Measurements from ENCODE around the gene COG2. TPM values are rescaled to one million over a fixed set of nuclear protein-coding genes. Genes with fewer than 3 reads are reported as not detected.

COG2 gene, protein sequence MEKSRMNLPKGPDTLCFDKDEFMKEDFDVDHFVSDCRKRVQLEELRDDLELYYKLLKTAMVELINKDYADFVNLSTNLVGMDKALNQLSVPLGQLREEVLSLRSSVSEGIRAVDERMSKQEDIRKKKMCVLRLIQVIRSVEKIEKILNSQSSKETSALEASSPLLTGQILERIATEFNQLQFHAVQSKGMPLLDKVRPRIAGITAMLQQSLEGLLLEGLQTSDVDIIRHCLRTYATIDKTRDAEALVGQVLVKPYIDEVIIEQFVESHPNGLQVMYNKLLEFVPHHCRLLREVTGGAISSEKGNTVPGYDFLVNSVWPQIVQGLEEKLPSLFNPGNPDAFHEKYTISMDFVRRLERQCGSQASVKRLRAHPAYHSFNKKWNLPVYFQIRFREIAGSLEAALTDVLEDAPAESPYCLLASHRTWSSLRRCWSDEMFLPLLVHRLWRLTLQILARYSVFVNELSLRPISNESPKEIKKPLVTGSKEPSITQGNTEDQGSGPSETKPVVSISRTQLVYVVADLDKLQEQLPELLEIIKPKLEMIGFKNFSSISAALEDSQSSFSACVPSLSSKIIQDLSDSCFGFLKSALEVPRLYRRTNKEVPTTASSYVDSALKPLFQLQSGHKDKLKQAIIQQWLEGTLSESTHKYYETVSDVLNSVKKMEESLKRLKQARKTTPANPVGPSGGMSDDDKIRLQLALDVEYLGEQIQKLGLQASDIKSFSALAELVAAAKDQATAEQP
- total RNA-seq = 28.5 and 29.7 TPM in 2 replicates

DNA sequence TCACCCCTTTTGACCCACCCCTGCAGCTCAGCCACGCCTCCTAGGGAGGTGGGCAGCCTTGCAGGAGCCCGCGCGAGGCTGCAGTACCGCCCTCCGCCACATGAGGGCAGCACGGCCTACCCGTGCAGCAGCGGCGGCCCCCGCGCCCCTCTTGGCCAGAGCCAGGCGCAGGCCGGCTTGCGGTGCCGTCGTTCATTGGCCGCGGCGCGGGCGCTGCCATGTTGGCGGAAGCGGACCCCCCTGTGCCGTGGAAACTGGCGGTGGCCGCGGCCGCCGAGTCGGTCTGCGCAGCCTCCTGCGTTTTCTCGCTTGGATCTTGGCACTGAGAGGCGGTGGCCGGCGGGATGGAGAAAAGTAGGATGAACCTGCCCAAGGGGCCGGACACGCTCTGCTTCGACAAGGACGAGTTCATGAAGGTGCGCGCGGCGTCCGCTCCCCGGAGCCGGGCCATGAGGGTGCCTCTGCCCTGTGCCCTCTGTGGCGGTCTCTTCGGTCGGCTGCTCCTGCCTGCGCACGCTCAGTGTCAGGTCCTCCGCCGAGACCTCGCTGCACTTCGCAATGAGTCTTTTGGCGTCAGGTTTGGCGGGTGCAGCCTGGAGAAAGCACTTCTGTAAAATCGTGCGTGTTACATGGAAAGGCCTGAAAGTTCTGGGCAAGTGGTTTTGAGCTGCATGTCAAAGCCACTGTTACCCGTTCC, at the start of gene COG2:
Gene COG2 (plus strand): TSS at position 219 of the 697 bp plus-strand sequence. CDS start 126 bp downstream, at position 345.
- Histone ChIP-seq H3K4me3 (ENCODE audit: low read depth, low read length) (peak within 1 kb of the TSS; percentile 68), H3K36me3 (ENCODE audit: control insufficient read depth, insufficient read depth, low read length) (no peaks in the 10 kb centered on the region), H3K27me3 (ENCODE audit: control insufficient read depth, insufficient read depth, low read length) (peaks cover 7% of the 10 kb centered on the region)
- DNase-seq (ENCODE audit: low read depth) = peak; percentile 63
- TF ChIP-seq, protein P1, sequence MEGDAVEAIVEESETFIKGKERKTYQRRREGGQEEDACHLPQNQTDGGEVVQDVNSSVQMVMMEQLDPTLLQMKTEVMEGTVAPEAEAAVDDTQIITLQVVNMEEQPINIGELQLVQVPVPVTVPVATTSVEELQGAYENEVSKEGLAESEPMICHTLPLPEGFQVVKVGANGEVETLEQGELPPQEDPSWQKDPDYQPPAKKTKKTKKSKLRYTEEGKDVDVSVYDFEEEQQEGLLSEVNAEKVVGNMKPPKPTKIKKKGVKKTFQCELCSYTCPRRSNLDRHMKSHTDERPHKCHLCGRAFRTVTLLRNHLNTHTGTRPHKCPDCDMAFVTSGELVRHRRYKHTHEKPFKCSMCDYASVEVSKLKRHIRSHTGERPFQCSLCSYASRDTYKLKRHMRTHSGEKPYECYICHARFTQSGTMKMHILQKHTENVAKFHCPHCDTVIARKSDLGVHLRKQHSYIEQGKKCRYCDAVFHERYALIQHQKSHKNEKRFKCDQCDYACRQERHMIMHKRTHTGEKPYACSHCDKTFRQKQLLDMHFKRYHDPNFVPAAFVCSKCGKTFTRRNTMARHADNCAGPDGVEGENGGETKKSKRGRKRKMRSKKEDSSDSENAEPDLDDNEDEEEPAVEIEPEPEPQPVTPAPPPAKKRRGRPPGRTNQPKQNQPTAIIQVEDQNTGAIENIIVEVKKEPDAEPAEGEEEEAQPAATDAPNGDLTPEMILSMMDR (IDR thresholded peaks at IDR 0.05; ENCODE audit: insufficient read depth, low read length, poor library complexity, severe bottlenecking) = peak; percentile 78

DNA sequence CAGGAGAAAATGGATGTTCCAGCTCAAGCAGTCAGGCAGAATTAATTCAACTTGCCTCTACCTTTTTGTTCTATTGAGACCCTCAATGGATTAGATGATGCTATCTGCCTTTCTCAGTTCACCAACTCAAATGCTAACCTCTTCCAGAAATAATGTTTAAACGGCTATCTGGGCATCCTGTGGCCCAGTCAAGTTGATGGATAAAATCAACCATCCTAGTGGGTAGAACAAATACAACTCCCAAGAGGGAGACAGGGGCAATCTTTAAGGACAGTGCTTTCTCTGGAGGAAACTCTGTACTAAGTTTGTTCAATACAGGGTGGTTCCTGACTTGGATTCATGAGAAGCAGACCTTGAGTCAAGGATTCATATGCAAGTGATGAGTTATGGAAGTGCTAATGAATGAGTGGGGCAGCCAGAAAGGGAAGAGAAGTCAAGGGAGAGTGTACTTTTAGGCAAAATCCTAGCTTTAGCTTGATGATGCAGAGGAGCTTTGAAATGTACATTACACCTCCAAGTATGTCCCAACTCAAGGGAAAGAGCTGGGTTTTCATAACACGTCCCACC, 49.4 kb upstream of the COG2 start:
- TF ChIP-seq, protein P1 (IDR thresholded peaks at IDR 0.05; ENCODE audit: insufficient read depth, low read length, poor library complexity, severe bottlenecking) = no peak
- DNase-seq (ENCODE audit: low read depth) = no peak
- Histone ChIP-seq H3K36me3 (ENCODE audit: control insufficient read depth, insufficient read depth, low read length) (no peaks in the 10 kb centered on the region), H3K27me3 (ENCODE audit: control insufficient read depth, insufficient read depth, low read length) (no peaks in the 10 kb centered on the region), H3K4me3 (ENCODE audit: low read depth, low read length) (no peak overlapping the region)

DNA sequence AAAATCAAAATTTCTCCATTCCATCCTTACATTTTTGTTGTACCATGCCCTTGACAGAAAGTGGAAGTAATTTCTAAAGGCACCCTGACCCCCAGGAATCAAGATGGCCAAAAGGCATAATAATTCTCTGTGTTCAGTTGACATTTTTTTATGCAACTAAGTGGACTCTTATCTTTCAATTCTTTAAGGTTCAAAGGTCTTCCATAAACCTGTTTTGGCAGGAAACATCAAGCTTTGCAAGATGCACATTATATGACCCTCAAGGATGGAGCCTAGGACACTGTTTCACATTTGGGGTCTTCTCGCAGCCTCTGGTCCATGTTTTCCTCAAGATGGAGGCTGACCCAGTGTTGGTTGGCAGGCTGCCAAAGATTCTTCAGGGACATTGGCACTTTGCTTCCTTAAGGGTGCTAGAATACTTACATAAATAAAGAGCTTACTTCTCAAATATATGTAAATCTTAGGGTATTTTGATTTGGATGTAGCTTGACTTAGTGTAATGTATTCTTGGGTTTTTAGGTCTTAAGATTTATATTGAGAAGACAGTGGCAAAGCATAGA, 48.0 kb upstream of the COG2 start:
- Histone ChIP-seq H3K36me3 (ENCODE audit: control insufficient read depth, insufficient read depth, low read length) (no peaks in the 10 kb centered on the region), H3K27me3 (ENCODE audit: control insufficient read depth, insufficient read depth, low read length) (no peaks in the 10 kb centered on the region), H3K4me3 (ENCODE audit: low read depth, low read length) (no peak overlapping the region)
- TF ChIP-seq, protein P1 (IDR thresholded peaks at IDR 0.05; ENCODE audit: insufficient read depth, low read length, poor library complexity, severe bottlenecking) = no peak
- DNase-seq (ENCODE audit: low read depth) = no peak

DNA sequence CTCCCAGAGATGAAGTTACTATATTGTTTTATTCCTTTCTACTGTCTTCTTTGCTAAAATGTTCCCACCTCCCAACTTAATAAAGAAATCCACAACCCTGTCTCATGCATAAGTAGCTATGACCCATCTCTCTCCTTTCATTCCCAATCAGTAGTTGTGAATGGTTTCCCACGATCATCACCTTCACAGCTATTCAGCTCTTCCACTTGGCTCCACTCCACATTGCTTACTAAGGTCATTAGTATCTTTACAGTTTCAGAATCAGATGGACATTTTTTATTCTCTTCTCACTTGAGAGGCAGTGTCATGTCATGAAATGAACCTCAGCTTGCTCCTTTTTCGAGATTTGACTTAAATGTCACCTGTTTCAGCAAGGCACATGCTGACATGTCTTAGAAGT, 47.1 kb upstream of the COG2 start:
- H3K36me3 ChIP-seq (ENCODE audit: control insufficient read depth, insufficient read depth, low read length) = no peaks in the 10 kb centered on the region
- TF ChIP-seq, protein P1 (IDR thresholded peaks at IDR 0.05; ENCODE audit: insufficient read depth, low read length, poor library complexity, severe bottlenecking) = no peak
- DNase-seq (ENCODE audit: low read depth) = no peak
- no peak overlapping the region for H3K4me3 ChIP-seq (ENCODE audit: low read depth, low read length)
- H3K27me3 ChIP-seq (ENCODE audit: control insufficient read depth, insufficient read depth, low read length) = no peaks in the 10 kb centered on the region

DNA sequence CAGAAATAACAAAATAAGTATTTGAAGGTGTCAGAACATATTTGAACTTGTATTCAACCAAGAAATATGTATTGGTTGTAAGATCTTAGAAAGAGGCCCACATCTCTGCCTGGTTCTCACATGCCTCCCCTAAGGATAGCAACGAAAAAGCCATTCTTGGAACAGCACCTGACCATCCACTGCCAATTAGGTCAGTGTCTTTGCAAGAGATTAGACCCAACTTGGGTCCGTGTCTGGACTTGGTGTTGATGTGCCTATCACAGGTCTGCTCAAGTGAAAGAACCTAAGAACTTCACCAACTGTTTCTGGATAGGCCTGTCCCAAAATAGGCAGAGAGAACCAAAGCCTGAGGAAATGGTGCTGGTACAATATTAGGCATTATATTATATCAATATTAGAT, 46.0 kb upstream of the COG2 start:
- Histone ChIP-seq H3K27me3 (ENCODE audit: control insufficient read depth, insufficient read depth, low read length) (no peaks in the 10 kb centered on the region), H3K4me3 (ENCODE audit: low read depth, low read length) (no peak overlapping the region), H3K36me3 (ENCODE audit: control insufficient read depth, insufficient read depth, low read length) (no peaks in the 10 kb centered on the region)
- no peak for DNase-seq (ENCODE audit: low read depth)
- TF ChIP-seq, protein P1 (IDR thresholded peaks at IDR 0.05; ENCODE audit: insufficient read depth, low read length, poor library complexity, severe bottlenecking) = no peak

Measured in kidney epithelial cell (primary cell).